Pancreas (tissue), 10 donors: ENCODE measurements around the gene ELF4. TPM values are rescaled to one million over a fixed set of nuclear protein-coding genes. Genes with fewer than 3 reads are reported as not detected.

Source experiments
- ATAC-seq, 4 donors: fragments of 200-7000 bp; cut with Tn5 transposase; one replicate each; pipeline versions ENCODE4 v1.8.0 to v1.9.1; 2020; ENCODE audit warnings: mild to moderate bottlenecking in 4 of 4, moderate library complexity in 4 of 4
- DNase-seq, 6 donors: peaks; one replicate each; pipeline ENCODE4 v3.0.0-alpha.2; 2020
- FAIRE-seq: peaks from 2 replicates; lab custom pipeline; 2012; peaks lifted over from hg19 to GRCh38; lab: Jason Lieb, UNC
- H3K27ac ChIP-seq, 4 donors: fragments of 200-600 bp; sonication (generic); 1 replicate in 3 of 4; 2 replicates in 1 of 4; pipeline versions ENCODE4 v1.5.0 to v1.8.0; 2020
- H3K27me3 ChIP-seq, 4 donors: fragments of 200-600 bp; one replicate each; pipeline ENCODE4 v1.8.0; 2021
- H3K36me3 ChIP-seq, 3 donors: fragments of 200-600 bp; sonication (generic) in 1 of 3; one replicate each; pipeline versions ENCODE4 v1.5.0 to v1.8.0; 2020 to 2021
- H3K4me1 ChIP-seq, 3 donors: fragments of 200-600 bp; one replicate each; pipeline ENCODE4 v1.8.0; 2021
- H3K4me3 ChIP-seq, 4 donors: fragments of 200-600 bp; sonication (generic) in 2 of 4; one replicate each; pipeline versions ENCODE4 v1.5.0 to v1.8.0; 2020 to 2021
- H3K9me3 ChIP-seq, 4 donors: fragments of 200-600 bp; one replicate each; pipeline ENCODE4 v1.8.0; 2021
- WGBS, 2 donors: extraction: QIAGEN DNeasy Blood & Tissue Kit; methylation state at CpG; one replicate each; pipeline ENCODE4 v1.1.7; 2013; 5-methylcytosine and 5-hydroxymethylcytosine counted together
- intact Hi-C, 3 donors: fragments of 100-400 bp; cut with DNase I; formaldehyde crosslinking; loops; one replicate each; pipeline versions ENCODE4 v1.11.1 to v1.14.2; 2022
- polyA plus RNA-seq, 2 donors: library from polyadenylated mRNA; stranded (reverse); fragments of 200-250 nt; gene quantifications; one replicate each; pipeline ENCODE4 v1.2.3, GENCODE V29; 2013
- total RNA-seq, 6 donors: library from RNA; stranded (reverse); fragmentation: NEBNext Ultra II Directional in 4 of 6; extraction: Animal tissue kit (Norgen Biotek cat#: 25700) in 4 of 6; gene quantifications; one replicate each; pipeline versions ENCODE4 v1.2.1 to v1.2.4, GENCODE V29; 2021 to 2023
- TF ChIP-seq, protein P1 (sequence below), 4 donors: fragments of 200-600 bp; sonication (generic) in 3 of 4; IDR thresholded peaks; one replicate each; pipeline versions ENCODE4 v1.5.0 to v1.8.0; 2021; ENCODE audit warnings: antibody characterized with exemption in 4 of 4
- donor health status: healthy with polysubstance abuse.
- donor health status: DM: no; HTN: no; CAD: no; lungs with moderate emphysema.
- donor health status: DM: no; HTN: no; CAD: no.
- donor health status: control.
- donor health status: control.
- donor health status: Bipolar disorder and iron deficiency.
- donor health status: DM: yes; HTN: yes; CAD: no.
- donor health status: DM: no; HTN: no; CAD: no.
- donor health status: DM: no; HTN: no; CAD: no.
- donor health status: DM: yes; HTN: yes; CAD: no.

Gene ELF4
- total and polyA plus RNA-seq, 8 donors, result 1.1 to 4.6 (median 2.0) TPM

DNA sequence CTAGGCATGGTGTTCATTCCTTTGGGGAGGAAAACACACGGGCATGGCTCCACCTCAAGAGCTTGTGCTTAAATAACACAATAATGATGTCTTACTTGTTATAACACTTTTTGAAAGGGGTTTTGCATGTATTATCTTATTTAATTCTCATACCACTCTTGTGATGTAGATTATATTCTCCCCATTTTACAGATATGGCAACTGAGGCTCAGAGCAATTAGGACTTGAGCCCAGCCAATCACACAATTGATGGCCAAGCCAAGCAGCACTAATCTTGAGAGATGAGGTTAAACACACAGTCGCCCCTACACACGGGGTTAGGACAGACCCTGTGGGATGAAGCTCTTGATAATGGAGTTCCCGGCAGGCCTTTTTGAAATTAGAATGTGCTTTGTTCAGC, 82.7 kb downstream of the ELF4 start:
- intact Hi-C loops, result loop anchor here in 1 of 3 donors (5.0 kb wide), 1 partner anchor 100 kb away; no protein-coding TSS in a partner anchor
- ATAC-seq, result no peak
- no peak for DNase-seq
- TF ChIP-seq, protein P1, sequence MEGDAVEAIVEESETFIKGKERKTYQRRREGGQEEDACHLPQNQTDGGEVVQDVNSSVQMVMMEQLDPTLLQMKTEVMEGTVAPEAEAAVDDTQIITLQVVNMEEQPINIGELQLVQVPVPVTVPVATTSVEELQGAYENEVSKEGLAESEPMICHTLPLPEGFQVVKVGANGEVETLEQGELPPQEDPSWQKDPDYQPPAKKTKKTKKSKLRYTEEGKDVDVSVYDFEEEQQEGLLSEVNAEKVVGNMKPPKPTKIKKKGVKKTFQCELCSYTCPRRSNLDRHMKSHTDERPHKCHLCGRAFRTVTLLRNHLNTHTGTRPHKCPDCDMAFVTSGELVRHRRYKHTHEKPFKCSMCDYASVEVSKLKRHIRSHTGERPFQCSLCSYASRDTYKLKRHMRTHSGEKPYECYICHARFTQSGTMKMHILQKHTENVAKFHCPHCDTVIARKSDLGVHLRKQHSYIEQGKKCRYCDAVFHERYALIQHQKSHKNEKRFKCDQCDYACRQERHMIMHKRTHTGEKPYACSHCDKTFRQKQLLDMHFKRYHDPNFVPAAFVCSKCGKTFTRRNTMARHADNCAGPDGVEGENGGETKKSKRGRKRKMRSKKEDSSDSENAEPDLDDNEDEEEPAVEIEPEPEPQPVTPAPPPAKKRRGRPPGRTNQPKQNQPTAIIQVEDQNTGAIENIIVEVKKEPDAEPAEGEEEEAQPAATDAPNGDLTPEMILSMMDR (IDR thresholded peaks at IDR 0.05), result no peak
- H3K27ac ChIP-seq, result no peak overlapping the region
- H3K4me1 ChIP-seq, result no peaks in the 10 kb centered on the region
- H3K27me3 ChIP-seq, result no peaks in the 10 kb centered on the region
- no peak for FAIRE-seq
- H3K4me3 ChIP-seq, result no peak overlapping the region
- H3K9me3 ChIP-seq, result no peaks in the 10 kb centered on the region
- no peaks in the 10 kb centered on the region for H3K36me3 ChIP-seq
- WGBS, 2 donors, result 68 to 79% methylated on average over 4 of the region's 4 CpGs

DNA sequence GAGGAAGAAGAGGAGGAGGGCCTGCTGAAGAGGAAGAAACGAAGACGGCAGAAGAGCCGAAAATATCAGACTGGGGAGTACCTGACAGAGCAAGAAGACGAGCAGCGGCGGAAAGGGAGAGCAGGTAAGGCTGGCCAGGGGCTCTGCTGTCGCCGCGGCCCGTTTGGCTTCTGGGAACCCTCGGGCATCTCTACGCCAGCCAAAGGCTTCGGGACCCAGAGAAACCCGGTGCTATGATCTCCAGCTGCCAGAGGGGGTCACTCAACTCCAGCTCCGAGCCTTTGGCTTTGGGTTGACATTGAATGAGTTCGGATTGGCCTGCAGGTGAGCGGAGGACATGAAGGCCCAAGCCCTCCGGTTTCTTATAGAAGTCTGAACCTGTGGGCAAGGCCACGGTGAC, 85.0 kb downstream of the ELF4 start:
- Histone ChIP-seq H3K4me1 (no peaks in the 10 kb centered on the region), H3K27ac (no peak overlapping the region), H3K36me3 (no peaks in the 10 kb centered on the region), H3K27me3 (no peaks in the 10 kb centered on the region), H3K9me3 (no peaks in the 10 kb centered on the region), H3K4me3 (no peak overlapping the region)
- no peak for ATAC-seq
- no peak for FAIRE-seq
- 74 to 82% methylated on average over 19 of the region's 19 CpGs for WGBS, 2 donors
- TF ChIP-seq, protein P1 (IDR thresholded peaks at IDR 0.05), result no peak
- DNase-seq, result no peak
- intact Hi-C loops, result loop anchor here in 1 of 3 donors (5.0 kb wide), 1 partner anchor 98 kb away; no protein-coding TSS in a partner anchor

DNA sequence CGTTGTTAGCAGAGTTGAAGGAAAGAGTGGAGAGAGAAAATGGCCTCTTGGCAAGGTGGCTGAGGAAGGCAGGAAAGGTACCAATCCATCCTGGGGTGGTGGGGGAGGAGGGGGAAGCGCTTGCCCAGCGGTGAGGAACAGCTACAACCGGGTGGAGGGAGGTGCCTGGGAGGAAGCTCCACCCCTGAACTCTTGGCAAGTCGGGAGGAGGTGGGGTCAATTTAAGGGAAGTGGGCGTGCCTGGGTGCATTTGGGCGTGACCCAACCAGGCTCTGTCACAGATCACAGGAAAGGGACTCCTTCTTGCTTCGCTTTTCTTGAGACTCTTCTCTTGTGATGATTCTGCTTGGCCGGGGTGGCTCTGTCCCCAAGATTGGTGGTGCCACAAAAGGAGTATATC, 86.2 kb downstream of the ELF4 start:
- Histone ChIP-seq H3K9me3 (no peaks in the 10 kb centered on the region), H3K36me3 (no peaks in the 10 kb centered on the region), H3K27ac (no peak overlapping the region), H3K4me3 (no peak overlapping the region), H3K4me1 (no peaks in the 10 kb centered on the region), H3K27me3 (no peaks in the 10 kb centered on the region)
- TF ChIP-seq, protein P1 (IDR thresholded peaks at IDR 0.05), result no peak
- WGBS, 2 donors, result 39 to 55% methylated on average over 9 of the region's 9 CpGs
- FAIRE-seq (no peak), ATAC-seq (peak in 3 of 4 donors; percentile 81 to 94 (median 89)), DNase-seq (peak in 5 of 6 donors; percentile 33 to 64 (median 57))
- intact Hi-C loops, result no loop called here

DNA sequence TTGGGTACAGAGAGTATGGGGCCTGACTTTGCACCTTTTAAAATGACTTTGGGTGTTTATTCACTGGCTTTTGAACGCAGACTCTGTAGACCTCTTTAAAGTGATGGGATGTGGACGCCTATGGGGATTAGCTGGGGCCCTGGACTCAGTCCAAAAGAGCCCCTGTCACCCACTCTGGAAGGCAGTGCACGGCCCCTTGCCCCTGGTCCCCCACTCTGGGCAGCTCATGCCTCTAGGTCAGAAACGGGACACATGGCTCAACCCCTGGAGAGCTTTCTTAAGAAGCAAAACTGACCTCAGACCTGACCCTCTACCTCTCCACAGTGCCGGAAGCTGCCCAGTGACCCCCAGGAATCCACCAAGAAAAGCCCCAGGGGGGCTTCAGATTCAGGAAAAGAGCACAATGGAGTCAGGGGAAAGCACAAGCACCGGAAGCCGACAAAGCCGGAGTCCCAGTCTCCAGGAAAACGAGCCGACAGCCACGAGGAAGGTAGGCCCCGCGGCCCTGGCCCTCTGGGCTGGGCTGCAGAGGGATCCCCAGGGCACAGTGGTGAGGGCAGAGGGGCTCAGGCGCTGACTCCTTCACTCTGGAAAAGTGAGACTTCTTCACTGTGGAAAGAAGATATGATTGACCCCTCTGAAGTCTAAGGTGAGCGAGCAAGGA, 89.5 kb downstream of the ELF4 start:
- DNase-seq, result no peak
- no peak overlapping the region for H3K27ac ChIP-seq
- no peaks in the 10 kb centered on the region for H3K9me3 ChIP-seq
- no peaks in the 10 kb centered on the region for H3K27me3 ChIP-seq
- TF ChIP-seq, protein P1 (IDR thresholded peaks at IDR 0.05), result no peak
- intact Hi-C loops, result no loop called here
- H3K4me3 ChIP-seq, result no peak overlapping the region
- no peak for ATAC-seq
- 85% methylated on average over 15 of the region's 15 CpGs for WGBS, 2 donors
- H3K36me3 ChIP-seq, result no peaks in the 10 kb centered on the region
- FAIRE-seq, result no peak
- H3K4me1 ChIP-seq, result no peaks in the 10 kb centered on the region

DNA sequence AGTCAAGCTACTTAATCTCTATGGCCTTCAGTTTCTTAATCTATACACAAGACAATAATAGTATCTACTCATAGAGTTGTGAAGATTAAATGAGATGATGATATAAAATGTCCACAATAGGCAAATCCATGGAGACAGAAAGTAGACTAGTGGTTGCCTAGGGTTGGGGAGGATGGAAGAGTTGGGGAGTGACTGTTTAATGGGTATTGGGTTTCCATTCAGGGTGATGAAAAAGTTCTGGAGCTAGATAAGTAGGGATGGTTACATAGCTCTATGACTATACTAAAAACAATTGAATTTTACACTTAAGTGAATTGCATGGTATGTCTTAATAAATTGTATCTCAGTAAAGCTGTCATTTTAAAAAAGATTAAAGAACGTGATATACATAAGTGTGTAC, 92.2 kb downstream of the ELF4 start:
- H3K4me3 ChIP-seq, result no peak overlapping the region
- TF ChIP-seq, protein P1 (IDR thresholded peaks at IDR 0.05), result no peak
- H3K9me3 ChIP-seq, result no peaks in the 10 kb centered on the region
- DNase-seq (no peak), ATAC-seq (no peak), FAIRE-seq (no peak)
- H3K36me3 ChIP-seq, result no peaks in the 10 kb centered on the region
- H3K27ac ChIP-seq, result no peak overlapping the region
- H3K4me1 ChIP-seq, result no peaks in the 10 kb centered on the region
- intact Hi-C loops, result no loop called here
- H3K27me3 ChIP-seq, result no peaks in the 10 kb centered on the region
- 67 to 97% methylated on average over 1 of the region's 1 CpG for WGBS, 2 donors
